Measurements from ENCODE around the gene FCN2. TPM values are rescaled to one million over a fixed set of nuclear protein-coding genes. Genes with fewer than 3 reads are reported as not detected.

Gene FCN2
- under 1 TPM in 1 of 4 donors, not detected in 3; 0.49 TPM for total RNA-seq

DNA sequence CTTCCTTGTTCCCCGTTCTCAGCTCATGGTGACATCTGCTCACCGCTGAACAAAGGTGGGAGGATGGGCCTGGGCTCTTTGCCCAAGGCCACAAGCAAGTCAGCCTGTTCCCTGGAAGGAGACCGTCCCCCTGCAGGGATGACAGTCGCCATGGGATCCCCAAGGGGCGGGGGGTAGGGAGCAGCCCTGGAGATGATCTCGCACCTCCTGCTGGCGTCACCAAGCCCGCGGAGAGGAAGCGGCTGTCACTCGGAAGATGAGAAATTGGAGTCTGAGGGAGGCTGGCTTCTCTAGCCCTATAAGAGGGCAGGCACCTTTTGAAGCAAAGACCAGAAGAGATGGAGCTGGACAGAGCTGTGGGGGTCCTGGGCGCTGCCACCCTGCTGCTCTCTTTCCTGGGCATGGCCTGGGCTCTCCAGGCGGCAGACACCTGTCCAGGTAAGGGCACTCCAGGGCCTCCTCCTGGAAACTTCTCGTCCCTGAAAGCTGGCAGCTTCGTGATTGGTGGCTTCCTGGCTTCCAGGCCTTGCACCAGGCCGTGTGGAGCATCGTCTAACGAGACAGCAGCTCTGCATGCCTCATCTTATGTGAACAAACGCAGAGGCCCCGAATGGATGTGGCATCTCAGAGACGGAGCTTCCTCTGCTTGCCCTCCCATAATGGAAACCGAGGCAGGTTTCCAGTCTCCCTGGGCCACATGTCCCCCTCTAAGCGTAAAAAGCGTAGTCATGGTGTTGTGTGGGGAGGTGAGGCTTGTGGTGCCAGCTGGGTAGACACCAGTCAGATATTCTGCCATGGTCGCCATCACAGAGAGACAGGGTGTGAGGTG lies at the start of gene FCN2:
FCN2 (plus strand) TSS at position 327 of the 829 bp plus-strand sequence; CDS start at position 339, 12 bp downstream.
- no peaks in the 10 kb centered on the region for H3K27me3 ChIP-seq
- no peaks in the 10 kb centered on the region for H3K36me3 ChIP-seq
- H3K4me1 ChIP-seq = no peaks in the 10 kb centered on the region
- no peaks in the 10 kb centered on the region for H3K9me3 ChIP-seq
- no peak within 1 kb of the TSS for H3K4me3 ChIP-seq
- no peak within 1 kb of the TSS for H3K27ac ChIP-seq
- intact Hi-C loops (cut with DNase I; ENCODE audit: low total_unique reads) = no loop called here
- no peak for DNase-seq
- TF ChIP-seq, protein P1, sequence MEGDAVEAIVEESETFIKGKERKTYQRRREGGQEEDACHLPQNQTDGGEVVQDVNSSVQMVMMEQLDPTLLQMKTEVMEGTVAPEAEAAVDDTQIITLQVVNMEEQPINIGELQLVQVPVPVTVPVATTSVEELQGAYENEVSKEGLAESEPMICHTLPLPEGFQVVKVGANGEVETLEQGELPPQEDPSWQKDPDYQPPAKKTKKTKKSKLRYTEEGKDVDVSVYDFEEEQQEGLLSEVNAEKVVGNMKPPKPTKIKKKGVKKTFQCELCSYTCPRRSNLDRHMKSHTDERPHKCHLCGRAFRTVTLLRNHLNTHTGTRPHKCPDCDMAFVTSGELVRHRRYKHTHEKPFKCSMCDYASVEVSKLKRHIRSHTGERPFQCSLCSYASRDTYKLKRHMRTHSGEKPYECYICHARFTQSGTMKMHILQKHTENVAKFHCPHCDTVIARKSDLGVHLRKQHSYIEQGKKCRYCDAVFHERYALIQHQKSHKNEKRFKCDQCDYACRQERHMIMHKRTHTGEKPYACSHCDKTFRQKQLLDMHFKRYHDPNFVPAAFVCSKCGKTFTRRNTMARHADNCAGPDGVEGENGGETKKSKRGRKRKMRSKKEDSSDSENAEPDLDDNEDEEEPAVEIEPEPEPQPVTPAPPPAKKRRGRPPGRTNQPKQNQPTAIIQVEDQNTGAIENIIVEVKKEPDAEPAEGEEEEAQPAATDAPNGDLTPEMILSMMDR (IDR thresholded peaks at IDR 0.05) = no peak
- TF ChIP-seq POLR2A (IDR thresholded peaks at IDR 0.05) = no peak

DNA sequence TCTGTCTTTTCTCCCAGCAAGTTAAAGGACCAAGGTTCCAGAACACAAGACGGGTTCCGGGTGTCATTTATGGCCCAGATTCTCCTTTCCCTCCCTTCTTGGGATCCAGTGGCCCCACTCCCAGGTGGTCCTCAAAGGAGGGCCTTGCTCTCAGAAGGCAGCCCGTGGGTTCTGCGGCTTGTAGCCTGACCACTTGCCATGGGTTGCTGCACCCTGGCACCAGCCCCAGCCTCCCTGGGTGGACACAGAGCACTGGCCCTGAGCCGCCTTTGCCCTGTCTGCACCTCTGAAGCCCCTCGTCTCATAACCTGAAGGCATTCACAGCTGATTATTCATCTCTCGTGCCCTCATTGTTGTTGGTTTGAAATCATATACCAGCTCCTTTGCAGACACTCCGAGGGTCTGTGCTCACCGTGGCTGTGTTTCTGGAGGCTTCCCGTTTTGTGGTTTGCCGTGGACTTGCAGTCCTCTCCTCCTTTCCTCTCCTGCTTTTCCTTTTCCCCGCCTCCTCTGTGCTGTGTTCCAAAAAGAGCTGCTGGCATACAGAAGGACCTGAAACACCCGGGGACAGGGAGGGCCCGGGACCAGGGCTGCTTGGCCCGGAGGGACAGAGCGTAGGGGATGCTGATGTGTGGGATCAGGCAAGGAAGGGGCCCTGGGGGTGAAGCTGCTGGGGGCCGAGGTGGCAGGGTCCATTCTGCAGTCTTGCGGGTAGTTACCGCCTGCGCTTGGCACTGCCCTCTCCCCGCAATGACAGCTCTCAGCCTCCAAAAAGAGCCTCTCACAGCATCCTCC lies 49.5 kb upstream of the FCN2 start:
- Histone ChIP-seq H3K27me3 (no peaks in the 10 kb centered on the region), H3K4me1 (no peaks in the 10 kb centered on the region), H3K4me3 (no peak overlapping the region), H3K27ac (no peak overlapping the region), H3K36me3 (no peaks in the 10 kb centered on the region), H3K9me3 (no peaks in the 10 kb centered on the region)
- TF ChIP-seq, protein P1 (IDR thresholded peaks at IDR 0.05) = no peak
- TF ChIP-seq POLR2A (IDR thresholded peaks at IDR 0.05) = no peak
- intact Hi-C loops (cut with DNase I; ENCODE audit: low total_unique reads) = no loop called here
- DNase-seq = no peak

DNA sequence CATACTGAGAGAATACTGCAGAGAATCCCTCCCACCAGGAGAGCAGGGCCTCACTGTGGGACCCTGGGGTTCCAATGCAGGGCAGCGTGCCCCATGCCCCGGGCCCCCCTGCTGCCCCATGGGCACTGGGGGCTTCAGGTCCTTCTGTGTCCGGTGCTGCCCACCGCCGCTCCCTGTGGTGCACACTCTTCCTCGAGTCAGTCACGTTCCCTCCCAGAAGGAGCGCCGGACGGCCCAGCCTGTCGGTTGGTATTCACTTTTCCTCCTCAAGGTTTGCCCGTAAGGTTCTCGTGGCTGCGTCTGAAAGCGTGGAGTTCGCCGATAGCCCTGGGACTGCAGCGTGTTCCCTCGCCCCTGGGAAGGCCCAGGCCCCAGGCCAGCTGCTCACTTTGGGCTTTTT lies 48.1 kb upstream of the FCN2 start:
- no peak overlapping the region for H3K4me3 ChIP-seq
- TF ChIP-seq POLR2A (IDR thresholded peaks at IDR 0.05) = no peak
- TF ChIP-seq, protein P1 (IDR thresholded peaks at IDR 0.05) = no peak
- intact Hi-C loops (cut with DNase I; ENCODE audit: low total_unique reads) = no loop called here
- H3K27ac ChIP-seq = no peak overlapping the region
- H3K9me3 ChIP-seq = no peaks in the 10 kb centered on the region
- no peaks in the 10 kb centered on the region for H3K4me1 ChIP-seq
- no peak for DNase-seq
- H3K27me3 ChIP-seq = no peaks in the 10 kb centered on the region
- H3K36me3 ChIP-seq = no peaks in the 10 kb centered on the region

DNA sequence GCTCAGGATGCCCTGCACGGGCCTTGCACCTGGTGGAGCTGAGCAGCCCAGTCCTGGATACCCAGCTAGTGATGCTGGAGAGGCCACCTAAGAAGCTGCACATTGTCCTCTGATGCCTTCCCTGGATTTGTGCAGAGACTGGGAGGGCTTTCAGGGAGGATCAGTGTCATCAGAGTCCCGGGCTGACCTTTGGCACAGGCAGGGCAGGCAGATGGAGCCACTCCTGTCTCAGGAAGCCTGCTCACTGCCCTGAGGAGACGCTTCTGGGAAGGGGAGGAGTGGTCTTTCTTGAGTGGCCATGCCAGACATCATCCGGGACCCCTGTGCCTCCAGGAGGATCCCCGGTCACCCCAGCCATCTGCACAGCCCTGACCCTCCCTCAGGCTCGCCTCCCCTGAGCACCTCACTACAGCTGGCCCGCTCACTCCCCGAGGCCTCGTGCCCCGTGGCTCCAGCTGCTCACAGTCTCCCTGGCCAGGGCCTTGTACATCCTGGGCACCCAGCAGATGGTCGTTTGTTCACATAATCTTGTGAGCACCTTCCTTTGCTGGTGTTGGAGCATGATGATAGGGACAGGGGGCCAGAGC lies 47.2 kb upstream of the FCN2 start:
- H3K36me3 ChIP-seq = no peaks in the 10 kb centered on the region

More for the DNA sequence above, 47.2 kb upstream of the FCN2 start:
- H3K9me3 ChIP-seq = no peaks in the 10 kb centered on the region
- DNase-seq = no peak
- TF ChIP-seq, protein P1 (IDR thresholded peaks at IDR 0.05) = no peak
- no peak for TF ChIP-seq POLR2A (IDR thresholded peaks at IDR 0.05)
- intact Hi-C loops (cut with DNase I; ENCODE audit: low total_unique reads) = no loop called here
- H3K27ac ChIP-seq = no peak overlapping the region
- H3K4me3 ChIP-seq = no peak overlapping the region
- H3K4me1 ChIP-seq = no peaks in the 10 kb centered on the region
- H3K27me3 ChIP-seq = no peaks in the 10 kb centered on the region
